H9 (cell line): ENCODE results near the gene CFAP43. TPM values are rescaled to one million over a fixed set of nuclear protein-coding genes. Genes with fewer than 3 reads are reported as not detected.

Source experiments
- DNase-seq: peaks from one replicate; pipeline ENCODE4 v3.0.0-alpha.2; 2017
- H2AFZ ChIP-seq: one replicate; pipeline ENCODE4 v1.6.1; 2013; ENCODE audit warnings: mild to moderate bottlenecking, low read length, control low read depth, moderate library complexity
- H2AK5ac ChIP-seq: 2 replicates; pipeline ENCODE4 v1.6.1; 2013; ENCODE audit warnings: low read length, control low read depth, mixed read lengths; ENCODE audit not compliant: insufficient read length
- H2BK120ac ChIP-seq: one replicate; pipeline ENCODE4 v1.6.1; 2013; ENCODE audit warnings: low read depth, mild to moderate bottlenecking, low read length, control low read depth, inconsistent platforms; ENCODE audit not compliant: poor library complexity, severe bottlenecking
- H2BK12ac ChIP-seq: 2 replicates; pipeline ENCODE4 v1.6.1; 2013; ENCODE audit warnings: low read length, control low read depth, mixed read lengths, low read depth; ENCODE audit not compliant: insufficient read length
- H2BK15ac ChIP-seq: 2 replicates; pipeline ENCODE4 v1.6.1; 2013; ENCODE audit warnings: low read depth, low read length, control low read depth
- H2BK20ac ChIP-seq: one replicate; pipeline ENCODE4 v1.6.1; 2013; ENCODE audit warnings: low read depth, mild to moderate bottlenecking, low read length, control low read depth, inconsistent platforms; ENCODE audit not compliant: poor library complexity, severe bottlenecking
- H2BK5ac ChIP-seq: 2 replicates; pipeline ENCODE4 v1.6.1; 2013; ENCODE audit warnings: low read length, control low read depth, mixed read lengths; ENCODE audit not compliant: insufficient read length
- H3K14ac ChIP-seq: 2 replicates; pipeline ENCODE4 v1.6.1; 2013; ENCODE audit warnings: low read length, control low read depth; ENCODE audit not compliant: insufficient read depth
- H3K18ac ChIP-seq: 2 replicates; pipeline ENCODE4 v1.6.1; 2013; ENCODE audit warnings: low read depth, mild to moderate bottlenecking, mixed read lengths, low read length, control low read depth; ENCODE audit not compliant: insufficient read length
- H3K23ac ChIP-seq: 2 replicates; pipeline ENCODE4 v1.6.1; 2013; ENCODE audit warnings: low read length, control low read depth, mixed read lengths, low read depth; ENCODE audit not compliant: insufficient read length
- H3K23me2 ChIP-seq: 2 replicates; pipeline ENCODE4 v1.6.1; 2013; ENCODE audit warnings: low read depth, mild to moderate bottlenecking, mixed read lengths, low read length, control low read depth; ENCODE audit not compliant: insufficient read length, poor library complexity, severe bottlenecking
- H3K27ac ChIP-seq: 2 replicates; pipeline ENCODE4 v1.5.1; 2013; ENCODE audit warnings: low read length, control low read depth, mixed read lengths, low read depth; ENCODE audit not compliant: insufficient read length
- H3K27me3 ChIP-seq: 2 replicates; pipeline ENCODE4 v1.6.1; 2013; ENCODE audit warnings: low read length, control low read depth, inconsistent platforms; ENCODE audit not compliant: insufficient read depth
- H3K4ac ChIP-seq: 2 replicates; pipeline ENCODE4 v1.6.1; 2013; ENCODE audit warnings: low read depth, mild to moderate bottlenecking, control low read depth, inconsistent platforms, low read length, moderate library complexity
- H3K4me1 ChIP-seq: 2 replicates; pipeline ENCODE4 v1.6.1; 2013; ENCODE audit warnings: low read length, control low read depth, inconsistent platforms; ENCODE audit not compliant: insufficient read depth
- H3K4me2 ChIP-seq: 2 replicates; pipeline ENCODE4 v1.6.1; 2013; ENCODE audit warnings: low read length, control low read depth, mixed read lengths; ENCODE audit not compliant: insufficient read length, insufficient read depth
- H3K56ac ChIP-seq: 2 replicates; pipeline ENCODE4 v1.6.1; 2013; ENCODE audit warnings: low read depth, mild to moderate bottlenecking, mixed read lengths, low read length, control low read depth; ENCODE audit not compliant: insufficient read length
- H3K79me1 ChIP-seq: 2 replicates; pipeline ENCODE4 v1.6.1; 2013; ENCODE audit warnings: low read depth, mild to moderate bottlenecking, moderate library complexity, low read length, control low read depth, inconsistent platforms; ENCODE audit not compliant: insufficient read depth, poor library complexity, severe bottlenecking
- H3K79me2 ChIP-seq: 2 replicates; pipeline ENCODE4 v1.6.1; 2013; ENCODE audit warnings: low read length, control low read depth, inconsistent platforms; ENCODE audit not compliant: insufficient read depth
- H3K9ac ChIP-seq: 2 replicates; pipeline ENCODE4 v1.6.1; 2013; ENCODE audit warnings: low read length, control low read depth, mixed read lengths; ENCODE audit not compliant: insufficient read length; ENCODE audit errors: extremely low read depth
- H3K9me3 ChIP-seq: one replicate; pipeline ENCODE4 v1.6.1; 2013; ENCODE audit warnings: low read depth, low read length, inconsistent platforms; ENCODE audit not compliant: control insufficient read depth
- H3T11ph ChIP-seq: one replicate; pipeline ENCODE4 v1.6.1; 2013; ENCODE audit warnings: mild to moderate bottlenecking, low read length, control low read depth, inconsistent platforms
- H4K20me1 ChIP-seq: one replicate; pipeline ENCODE4 v1.6.1; 2013; ENCODE audit not compliant: control insufficient read depth, insufficient read length, insufficient read depth
- H4K5ac ChIP-seq: 2 replicates; pipeline ENCODE4 v1.6.1; 2013; ENCODE audit warnings: low read depth, mild to moderate bottlenecking, mixed read lengths, low read length, control low read depth; ENCODE audit not compliant: insufficient read length
- H4K8ac ChIP-seq: replicated peaks from 2 replicates; pipeline ENCODE4 v1.6.1; 2013; ENCODE audit warnings: low read length, control low read depth, mixed read lengths, low read depth; ENCODE audit not compliant: insufficient read length
- H4K91ac ChIP-seq: 2 replicates; pipeline ENCODE4 v1.6.1; 2013; ENCODE audit warnings: low read depth, mild to moderate bottlenecking, moderate library complexity, mixed read lengths, low read length, control low read depth; ENCODE audit not compliant: insufficient read length
- H3K27ac Mint-ChIP-seq, 3 experiments: 2 replicates in 2 of 3; 3 replicates in 1 of 3; pipeline ENCODE4 v1.8.0; 2020 to 2021; ENCODE audit warnings: mixed read lengths in 3 of 3, mild to moderate bottlenecking in 1 of 3, moderate library complexity in 1 of 3
- H3K27me3 Mint-ChIP-seq: 2 replicates; pipeline ENCODE4 v1.8.0; 2021; ENCODE audit warnings: low read depth, mild to moderate bottlenecking, moderate library complexity, mixed read lengths
- H3K36me3 Mint-ChIP-seq, 3 experiments: 2 replicates in 2 of 3; 3 replicates in 1 of 3; pipeline ENCODE4 v1.8.0; 2020 to 2021; ENCODE audit warnings: low read depth in 3 of 3, mixed read lengths in 3 of 3; ENCODE audit not compliant: insufficient read depth in 1 of 3
- H3K4me1 Mint-ChIP-seq, 2 experiments: 2 replicates each; pipeline ENCODE4 v1.8.0; 2020; ENCODE audit warnings: mixed read lengths in 2 of 2
- H3K4me3 Mint-ChIP-seq, 2 experiments: 2 replicates in 1 of 2; 3 replicates in 1 of 2; pipeline ENCODE4 v1.8.0; 2020 to 2021; ENCODE audit warnings: mild to moderate bottlenecking in 2 of 2, mixed read lengths in 2 of 2, moderate library complexity in 1 of 2
- H3K9me3 Mint-ChIP-seq, 2 experiments: 2 replicates in 1 of 2; 3 replicates in 1 of 2; pipeline ENCODE4 v1.8.0; 2020; ENCODE audit warnings: mild to moderate bottlenecking in 2 of 2, mixed read lengths in 2 of 2, moderate library complexity in 1 of 2
- WGBS: extraction: QIAGEN DNeasy Blood & Tissue Kit; methylation state at CpG from one replicate; pipeline ENCODE4 v1.1.7; 2013; ENCODE audit warnings: missing lambda C conversion rate, low lambda C conversion rate, mixed read lengths; ENCODE audit not compliant: insufficient read length; ENCODE audit errors: extremely low coverage; 5-methylcytosine and 5-hydroxymethylcytosine counted together
- total RNA-seq: library from RNA; stranded (reverse); gene quantifications from 2 replicates; pipeline ENCODE4 v1.2.1, GENCODE V29; 2021
- TF ChIP-seq, protein P1 (sequence below): fragments of 200-600 bp; sonication (generic); conservative IDR thresholded peaks from 3 replicates; pipeline ENCODE4 v1.8.0; 2021; ENCODE audit warnings: antibody characterized with exemption, mild to moderate bottlenecking

CFAP43 gene
- total RNA-seq, 1 experiment from 2014 or later, result 0.26 TPM

DNA sequence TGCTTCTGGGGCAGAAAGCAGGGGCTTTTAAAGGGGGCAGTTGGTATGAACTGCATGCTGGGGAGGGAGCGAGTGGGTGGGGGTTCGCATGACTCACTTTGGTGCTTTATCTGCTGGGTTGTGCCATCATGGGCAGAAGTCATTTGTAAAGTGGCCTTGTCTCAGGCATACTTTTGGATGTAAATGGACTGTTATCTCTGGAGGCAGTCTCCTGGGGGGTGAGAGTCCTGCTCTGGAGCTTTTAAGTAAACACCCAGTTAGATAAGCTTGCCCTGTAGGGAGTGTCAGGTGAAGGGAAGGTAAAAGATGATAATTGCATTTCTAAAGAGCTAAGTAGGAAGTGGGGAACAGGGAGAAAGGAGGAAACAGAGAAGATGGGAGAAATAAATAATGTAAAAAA, 20.9 kb upstream of the CFAP43 start:
- no peak overlapping the region for H3K4ac ChIP-seq
- H2BK5ac ChIP-seq, result no peak overlapping the region
- H3T11ph ChIP-seq, result no peak overlapping the region
- no peak overlapping the region for H3K27ac ChIP-seq
- H2BK15ac ChIP-seq, result no peak overlapping the region
- Mint-ChIP-seq H3K9me3 (peaks cover 0 to 2% of the 10 kb centered on the region in 2 experiments; a peak in 2 of 5 replicates), H3K27ac (peak overlapping the region in 2 of 3 experiments; percentile 7 to 20; a peak in 2 of 7 replicates), H3K4me3 (peak overlapping the region; percentile 18 to 87), H3K36me3 (peaks cover 1 to 7% (median 6%) of the 10 kb centered on the region in 3 experiments; a peak in 5 of 7 replicates), H3K4me1 (peaks cover 51 to 58% of the 10 kb centered on the region in 2 experiments), H3K27me3 (peaks cover 15% of the 10 kb centered on the region)
- H3K23me2 ChIP-seq, result peaks cover 12% of the 10 kb centered on the region
- H3K56ac ChIP-seq, result no peak overlapping the region
- no peak overlapping the region for H3K9ac ChIP-seq
- peak; percentile 37 for DNase-seq
- H3K18ac ChIP-seq, result no peak overlapping the region
- TF ChIP-seq, protein P1, sequence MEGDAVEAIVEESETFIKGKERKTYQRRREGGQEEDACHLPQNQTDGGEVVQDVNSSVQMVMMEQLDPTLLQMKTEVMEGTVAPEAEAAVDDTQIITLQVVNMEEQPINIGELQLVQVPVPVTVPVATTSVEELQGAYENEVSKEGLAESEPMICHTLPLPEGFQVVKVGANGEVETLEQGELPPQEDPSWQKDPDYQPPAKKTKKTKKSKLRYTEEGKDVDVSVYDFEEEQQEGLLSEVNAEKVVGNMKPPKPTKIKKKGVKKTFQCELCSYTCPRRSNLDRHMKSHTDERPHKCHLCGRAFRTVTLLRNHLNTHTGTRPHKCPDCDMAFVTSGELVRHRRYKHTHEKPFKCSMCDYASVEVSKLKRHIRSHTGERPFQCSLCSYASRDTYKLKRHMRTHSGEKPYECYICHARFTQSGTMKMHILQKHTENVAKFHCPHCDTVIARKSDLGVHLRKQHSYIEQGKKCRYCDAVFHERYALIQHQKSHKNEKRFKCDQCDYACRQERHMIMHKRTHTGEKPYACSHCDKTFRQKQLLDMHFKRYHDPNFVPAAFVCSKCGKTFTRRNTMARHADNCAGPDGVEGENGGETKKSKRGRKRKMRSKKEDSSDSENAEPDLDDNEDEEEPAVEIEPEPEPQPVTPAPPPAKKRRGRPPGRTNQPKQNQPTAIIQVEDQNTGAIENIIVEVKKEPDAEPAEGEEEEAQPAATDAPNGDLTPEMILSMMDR, result no peak
- H4K91ac ChIP-seq, result no peak overlapping the region
- H2BK120ac ChIP-seq, result no peak overlapping the region
- peaks cover 11% of the 10 kb centered on the region; the same call in 1 of the 2 replicates for H3K4me1 ChIP-seq
- no peak overlapping the region for H2AFZ ChIP-seq
- no peaks in the 10 kb centered on the region for H4K20me1 ChIP-seq
- H3K4me2 ChIP-seq, result peak overlapping the region; percentile 87
- no peak overlapping the region for H3K23ac ChIP-seq
- no CpG with 5 or more reads among the region's 2 CpGs for WGBS
- H2BK20ac ChIP-seq, result no peak overlapping the region
- no peak overlapping the region for H4K5ac ChIP-seq
- H2BK12ac ChIP-seq, result no peak overlapping the region
- H3K79me1 ChIP-seq, result no peaks in the 10 kb centered on the region
- no peaks in the 10 kb centered on the region; the same call in 1 of the 2 replicates for H3K27me3 ChIP-seq
- H4K8ac ChIP-seq, result no peak overlapping the region
- no peaks in the 10 kb centered on the region; the same call in 1 of the 2 replicates for H3K79me2 ChIP-seq
- no peaks in the 10 kb centered on the region for H3K9me3 ChIP-seq
- H2AK5ac ChIP-seq, result no peak overlapping the region
- no peak overlapping the region for H3K14ac ChIP-seq
